NCI-H460 (cell line): ENCODE results near the gene ANO1. TPM values are rescaled to one million over a fixed set of nuclear protein-coding genes. Genes with fewer than 3 reads are reported as not detected.
"Not testable (repeated sequence)": the region's sequence is repeated elsewhere in the genome, so short reads cannot be mapped to it uniquely, and the experiment has no call there.

Experiments
- DNase-seq: peaks from one replicate; pipeline ENCODE4 v3.0.0-alpha.2; 2016; ENCODE audit warnings: low read depth; ENCODE audit errors: extremely low read depth
- polyA plus RNA-seq: library from polyadenylated mRNA; depleted of rRNA; stranded (reverse); fragments of >200 nt; gene quantifications from 2 replicates; pipeline ENCODE4 v1.2.3, GENCODE V29; 2014; cell fraction: nucleus; rRNA removed
- total RNA-seq: library from RNA; depleted of rRNA; stranded (reverse); fragments of >200 nt; shearing (Covaris generic); gene quantifications from 2 replicates; pipeline ENCODE4 v1.2.3, GENCODE V29; 2014; rRNA removed

ANO1 gene
- total RNA-seq = 2.7 TPM in 2 replicates
- 1.2 and 2.7 TPM in 2 replicates for polyA plus RNA-seq

DNA sequence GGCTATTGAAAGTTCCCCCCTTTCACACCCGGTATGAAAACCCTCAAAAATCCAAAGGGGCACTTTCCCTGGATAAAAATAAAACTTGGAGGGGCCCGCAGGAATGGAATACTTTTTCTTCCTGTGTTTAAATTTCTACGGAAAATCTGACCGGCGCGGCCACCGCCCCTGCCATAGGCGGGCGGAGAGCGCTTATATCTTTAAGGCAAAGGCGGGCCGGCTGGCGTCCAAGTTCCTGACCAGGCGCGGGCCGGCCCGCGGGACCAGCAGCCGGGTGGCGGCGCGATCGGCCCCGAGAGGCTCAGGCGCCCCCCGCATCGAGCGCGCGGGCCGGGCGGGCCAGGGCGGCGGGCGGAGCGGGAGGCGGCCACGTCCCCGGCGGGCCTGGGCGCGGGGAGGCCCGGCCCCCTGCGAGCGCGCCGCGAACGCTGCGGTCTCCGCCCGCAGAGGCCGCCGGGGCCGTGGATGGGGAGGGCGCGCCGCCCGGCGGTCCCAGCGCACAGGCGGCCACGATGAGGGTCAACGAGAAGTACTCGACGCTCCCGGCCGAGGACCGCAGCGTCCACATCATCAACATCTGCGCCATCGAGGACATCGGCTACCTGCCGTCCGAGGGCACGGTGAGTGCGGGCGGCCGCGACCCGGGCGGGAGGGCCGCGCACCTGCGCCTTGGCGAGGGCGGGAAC is at the start of gene ANO1:
Gene ANO1, plus strand, starts transcription at position 223 of the 686 bp plus-strand sequence. Its CDS starts 290 bp downstream, at position 513.
- DNase-seq = no peak

DNA sequence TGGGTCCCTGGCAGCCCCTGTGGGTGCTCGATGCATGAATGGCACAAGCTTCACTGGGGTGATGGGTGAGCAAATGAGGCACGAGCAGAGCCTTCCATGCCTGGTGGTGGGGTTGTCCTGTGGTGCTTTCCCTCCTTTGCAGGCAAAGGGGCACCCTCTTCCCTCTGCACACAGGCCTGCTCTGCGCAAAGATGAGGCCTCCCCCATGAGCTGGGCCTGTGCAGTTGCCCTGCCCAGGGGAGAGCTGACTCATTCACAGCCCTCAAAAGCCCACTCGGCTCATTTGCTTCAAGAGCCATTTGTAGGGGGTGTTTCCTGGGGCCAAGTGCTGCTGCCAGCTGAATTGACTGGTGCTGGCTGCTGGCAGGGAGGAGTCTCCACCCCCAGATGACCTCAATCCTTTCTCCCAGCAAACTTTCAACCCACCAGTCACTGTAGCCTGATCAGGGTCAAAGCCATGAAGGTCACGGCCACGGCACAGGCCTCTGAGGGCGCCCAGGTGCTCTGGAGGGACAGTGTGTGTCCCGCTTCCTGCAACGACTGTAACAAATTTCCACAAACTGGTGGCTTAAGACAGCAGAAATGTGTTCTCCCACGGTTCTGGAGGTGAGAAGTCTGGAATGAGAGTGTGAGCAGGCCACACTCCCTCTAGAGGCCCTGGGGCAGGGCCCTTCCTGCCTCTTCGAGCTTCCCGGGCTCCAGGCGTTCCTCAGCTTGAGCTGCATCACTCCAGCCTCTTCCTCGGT is 48.8 kb upstream of the ANO1 start:
- DNase-seq = no peak

DNA sequence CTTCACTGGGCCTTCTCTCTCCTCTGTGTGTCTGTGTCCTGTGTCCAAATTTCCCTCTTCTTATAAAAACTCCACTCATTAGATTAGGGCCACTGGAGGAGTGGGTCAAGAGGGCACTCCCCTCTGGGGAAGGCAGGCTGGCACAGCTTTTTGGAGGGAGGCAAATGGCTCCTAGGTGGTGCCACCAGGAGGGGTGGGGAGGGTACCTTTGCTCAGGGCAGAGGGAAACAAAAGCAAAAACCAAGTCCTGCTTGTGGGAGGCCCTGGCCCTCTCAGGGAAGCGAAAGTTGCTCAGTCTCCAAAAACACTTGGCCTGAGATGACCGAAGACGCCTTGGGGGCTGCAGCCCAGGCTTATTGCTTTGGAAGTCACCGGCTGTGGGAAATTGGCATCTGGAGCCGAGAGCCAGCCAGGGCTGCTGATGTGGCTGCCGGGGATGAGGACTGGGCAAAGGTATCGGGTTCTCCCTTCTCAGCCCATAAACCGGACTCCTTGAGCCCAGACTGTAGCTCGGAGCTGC is 48.2 kb upstream of the ANO1 start:
- no peak for DNase-seq

- no peak for DNase-seq
Measured at GRCh38 chr11:70030412-70030811, 47.7 kb upstream of the ANO1 start.

- DNase-seq = no peak
Measured at GRCh38 chr11:70031631-70032469, 46.3 kb upstream of the ANO1 start.

DNA sequence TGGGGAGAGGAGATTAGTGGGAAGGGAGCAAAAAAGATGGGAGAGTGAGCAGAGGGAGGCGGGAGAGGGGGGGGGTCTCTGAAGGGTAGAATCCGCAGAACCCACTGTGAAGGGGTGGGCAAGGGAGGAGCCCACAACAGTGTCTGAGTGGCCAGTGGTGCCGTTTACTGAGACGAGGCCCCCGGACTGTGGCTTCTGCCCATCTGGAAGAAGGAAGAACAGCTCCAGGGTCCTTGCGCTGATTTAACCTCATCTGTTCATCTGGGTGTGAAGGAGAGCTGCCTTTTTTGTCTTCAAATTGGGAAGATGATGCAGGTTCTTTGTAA is 45.7 kb upstream of the ANO1 start:
- no peak for DNase-seq

GRCh38 chr11:70032943-70033710 is 45.0 kb upstream of the ANO1 start:
- no peak for DNase-seq

GRCh38 chr11:70033711-70034070 is 44.4 kb upstream of the ANO1 start:
- DNase-seq = no peak

DNA sequence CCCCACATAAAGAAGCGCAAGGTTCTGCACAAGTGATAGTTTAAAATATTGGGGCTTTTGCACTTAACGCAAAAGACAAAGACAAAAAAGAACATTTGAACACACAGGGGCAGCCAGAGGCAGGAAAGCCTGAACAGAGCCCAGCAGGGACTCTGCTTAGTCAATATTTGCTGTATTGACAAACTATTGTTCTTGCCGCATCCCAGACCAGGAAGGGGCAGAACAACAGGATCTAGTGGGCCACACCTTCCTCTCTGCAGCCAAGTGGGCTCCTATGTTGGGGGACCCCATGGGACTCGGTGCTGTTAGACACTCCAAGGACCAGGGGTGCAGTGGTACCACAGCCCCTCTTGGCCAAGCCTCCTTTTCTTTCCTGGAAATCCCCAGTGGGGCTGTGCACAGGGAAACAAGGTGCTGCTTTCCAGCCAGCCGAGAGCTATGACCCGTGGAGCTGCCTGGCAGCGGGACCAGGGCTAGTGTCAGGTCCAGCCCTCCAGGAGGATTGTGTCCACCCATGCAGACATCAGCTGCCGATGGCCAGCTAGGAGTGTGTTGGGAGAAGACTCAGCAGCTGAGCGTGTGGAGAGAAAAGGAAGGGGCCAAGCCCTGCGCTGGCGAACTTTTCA is 43.3 kb upstream of the ANO1 start:
- DNase-seq = no peak

GRCh38 chr11:70035665-70036064 is 42.5 kb upstream of the ANO1 start:
- not testable (repeated sequence) for DNase-seq

DNA sequence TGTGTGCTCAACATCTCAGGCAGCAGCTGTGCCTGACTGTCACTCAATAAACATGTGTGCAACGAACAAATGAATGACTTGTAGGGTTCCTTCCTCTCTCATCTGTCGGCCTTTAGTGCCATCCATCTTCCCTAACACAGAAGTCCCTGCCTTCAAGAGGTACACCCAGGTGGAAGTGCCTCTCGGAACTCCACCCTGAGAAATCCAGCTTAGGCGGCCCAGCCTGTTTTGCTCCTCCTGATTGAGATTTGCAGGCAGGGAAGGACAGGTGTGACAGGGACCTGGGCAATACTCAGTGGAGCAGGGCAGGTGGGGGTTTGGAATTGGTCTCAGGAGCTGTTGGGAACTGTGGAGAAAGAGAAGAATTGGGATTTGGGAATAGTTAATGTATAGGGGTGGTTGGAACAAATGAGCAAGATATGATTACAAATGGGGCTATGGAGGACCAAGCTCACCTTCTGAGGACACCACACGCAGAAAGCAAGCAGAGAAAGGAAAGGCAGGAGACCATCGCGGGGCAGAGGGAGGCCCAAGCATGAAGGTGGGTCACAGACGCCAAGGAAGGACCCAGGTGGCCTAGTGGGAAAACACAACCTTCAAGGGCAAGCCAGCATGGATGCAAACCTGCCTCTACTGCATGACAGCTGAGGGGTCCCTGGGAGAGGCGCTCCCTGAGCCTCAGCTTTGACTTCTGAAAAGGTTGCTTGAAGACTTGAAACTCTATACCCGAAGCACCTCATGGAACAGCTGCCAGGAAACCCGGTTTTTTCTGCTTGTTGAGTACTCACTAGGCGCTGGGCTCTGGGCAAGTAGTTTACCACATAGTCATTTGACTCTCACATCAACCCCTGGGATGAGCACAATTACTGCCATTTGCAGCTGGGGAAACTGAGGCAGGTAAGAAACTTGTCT is 40.9 kb upstream of the ANO1 start:
- DNase-seq = no peak

DNA sequence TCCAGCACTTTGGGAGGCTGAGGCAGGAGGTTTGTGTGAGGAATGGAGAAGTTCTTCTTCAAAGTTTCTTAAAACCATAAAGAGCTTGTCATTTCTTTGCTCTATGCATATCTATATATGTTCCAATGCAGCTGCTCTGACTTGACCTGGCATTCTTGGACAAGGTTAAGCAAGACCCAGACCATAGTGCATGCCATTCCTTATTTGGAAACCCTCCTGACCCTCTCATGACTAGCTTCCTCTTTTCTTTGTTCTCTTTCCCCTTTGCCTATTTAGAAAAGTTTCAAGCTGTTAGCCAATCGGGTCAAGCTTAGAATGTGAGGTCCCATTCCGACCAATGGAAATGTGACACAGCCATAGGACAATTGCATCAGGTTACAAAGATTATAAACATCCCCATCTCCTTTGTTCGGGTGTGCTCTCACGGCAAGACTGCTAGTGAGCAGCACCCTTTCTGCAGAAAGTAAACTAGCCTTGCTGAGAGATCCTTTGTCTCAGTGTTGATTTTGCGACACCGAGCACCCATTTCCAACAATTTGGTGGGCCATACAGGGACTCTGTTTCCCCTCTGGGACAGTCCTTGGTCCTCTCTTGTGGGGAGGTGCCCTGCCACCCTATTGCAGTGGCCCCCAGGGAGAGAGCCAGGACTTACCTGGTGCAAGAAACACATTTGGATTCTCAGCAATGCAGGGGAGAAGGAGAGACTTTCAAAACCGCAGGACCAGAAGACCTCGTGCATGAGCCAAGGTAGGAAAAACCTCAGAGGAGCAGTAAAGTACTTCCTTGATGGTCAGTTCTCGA is 39.9 kb upstream of the ANO1 start:
- no peak for DNase-seq

GRCh38 chr11:70040452-70040851 is 37.7 kb upstream of the ANO1 start:
- DNase-seq = no peak

DNA sequence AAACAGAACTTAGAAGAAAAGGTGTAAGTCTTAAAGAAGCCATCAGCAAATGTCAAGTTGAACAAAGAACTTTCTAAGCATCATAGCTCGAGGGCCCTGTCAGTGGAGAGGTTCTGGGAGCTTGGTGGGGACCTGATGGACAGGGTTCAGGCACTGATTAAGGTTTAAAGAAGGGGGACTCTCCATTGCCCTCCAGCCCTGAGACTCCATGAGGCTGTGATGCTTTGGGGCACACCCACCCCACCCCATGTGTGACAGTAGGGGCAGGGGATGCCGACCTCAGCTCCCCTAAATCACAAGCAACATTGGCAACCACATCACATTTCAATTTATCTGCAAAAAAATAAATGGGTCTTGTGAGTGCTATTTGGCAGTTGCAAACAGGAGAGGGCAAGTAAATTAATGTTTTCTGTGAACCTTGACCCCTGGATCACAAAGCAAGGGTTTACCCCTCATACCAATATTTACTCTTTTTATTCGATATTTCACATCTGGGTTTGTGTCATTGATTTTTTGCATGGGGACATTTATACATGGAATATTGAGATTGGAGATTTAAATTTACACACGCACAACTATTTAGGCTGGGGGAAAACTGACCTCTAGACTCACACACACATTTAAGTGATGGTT is 37.1 kb upstream of the ANO1 start:
- DNase-seq = no peak

- no peak for DNase-seq
Measured at GRCh38 chr11:70043482-70043881, 34.6 kb upstream of the ANO1 start.

GRCh38 chr11:70046089-70046488 is 32.0 kb upstream of the ANO1 start:
- no peak for DNase-seq

- peak; percentile 4 for DNase-seq
Measured at GRCh38 chr11:70048279-70049024, 29.7 kb upstream of the ANO1 start.
